Prostate gland (tissue), 2 donors: Measurements from ENCODE around the gene RAB3GAP2. TPM values are rescaled to one million over a fixed set of nuclear protein-coding genes. Genes with fewer than 3 reads are reported as not detected.
A peak's percentile ranks its signal among the peaks of the same experiment; 100 is the strongest.

ENCODE experiments used
- DNase-seq: peaks from one replicate; pipeline ENCODE4 v3.0.0-alpha.2; 2019; ENCODE audit warnings: low spot score
- H3K27ac ChIP-seq, 2 donors: fragments of 200-600 bp; sonication (generic); 2 replicates each; pipeline ENCODE4 v1.5.1; 2017 to 2019
- H3K27me3 ChIP-seq: fragments of 200-600 bp; sonication (generic); replicated peaks from 2 replicates; pipeline ENCODE4 v1.5.1; 2019; ENCODE audit not compliant: insufficient read depth
- H3K36me3 ChIP-seq, 2 donors: fragments of 200-600 bp; sonication (generic); 1 replicate in 1 of 2; 2 replicates in 1 of 2; pipeline versions ENCODE4 v1.5.1 to v1.8.1; 2017 to 2019
- H3K4me1 ChIP-seq: fragments of 200-600 bp; sonication (generic); replicated peaks from 2 replicates; pipeline ENCODE4 v1.5.1; 2019
- H3K4me3 ChIP-seq, 2 donors: fragments of 200-600 bp; sonication (generic); 2 replicates each; pipeline ENCODE4 v1.5.1; 2017 to 2019
- H3K9me3 ChIP-seq: fragments of 200-600 bp; sonication (generic); 2 replicates; pipeline ENCODE4 v1.5.1; 2017
- CTCF ChIP-seq, 4 experiments: fragments of 200-600 bp in 2 of 4; fragments of 450-650 bp in 2 of 4; sonication (generic) in 2 of 4; IDR thresholded peaks; 1 replicate in 3 of 4; 2 replicates in 1 of 4; pipeline ENCODE4 v1.5.1; 2016 to 2019; ENCODE audit warnings: antibody characterized with exemption in 4 of 4, mild to moderate bottlenecking in 2 of 4, moderate library complexity in 2 of 4
- POLR2A ChIP-seq: fragments of 450-650 bp; IDR thresholded peaks from one replicate; pipeline ENCODE4 v1.6.1; 2016; ENCODE audit warnings: antibody characterized with exemption, mild to moderate bottlenecking
- POLR2AphosphoS5 ChIP-seq: sonication (generic); formaldehyde crosslinking; IDR thresholded peaks from one replicate; pipeline ENCODE4 v1.6.1; 2017; ENCODE audit warnings: antibody characterized with exemption
- WGBS: methylation state at CpG from one replicate; pipeline ENCODE4 v1.1.5; 2018; 5-methylcytosine and 5-hydroxymethylcytosine counted together
- intact Hi-C: fragments of 100-400 bp; cut with DNase I; formaldehyde crosslinking; loops from one replicate; pipeline ENCODE4 v1.14.2; 2022
- total RNA-seq, 2 donors: library from RNA; depleted of rRNA; stranded (reverse); fragments of >200 nt; gene quantifications; one replicate each; pipeline ENCODE4 v1.1.0, GENCODE V29; 2016

RAB3GAP2 gene
- total RNA-seq, 2 donors from 2014 or later, result 17.6 to 20.7 TPM

GRCh38 chr1:220287129-220287528 lies 14.9 kb upstream of the RAB3GAP2 start:
- intact Hi-C loops, result no loop called here

DNA sequence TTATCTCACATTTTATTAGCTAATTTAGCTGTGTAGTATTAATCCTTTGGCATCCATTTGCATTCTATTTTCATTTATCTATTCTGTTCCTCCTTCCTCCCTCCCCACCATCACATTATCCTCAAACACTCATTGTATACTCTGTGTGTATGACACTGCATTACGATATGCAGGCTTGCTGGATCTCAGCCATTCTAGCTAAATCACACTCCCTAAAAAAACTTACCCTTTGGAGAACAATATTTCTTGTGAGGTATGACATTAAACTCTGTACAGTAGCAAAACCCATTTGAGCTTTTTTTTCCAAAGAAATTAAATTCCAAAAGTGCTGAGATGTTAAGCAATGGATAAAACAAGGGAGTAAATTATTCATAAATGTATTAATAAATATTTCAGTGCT lies 11.4 kb upstream of the RAB3GAP2 start:
- Histone ChIP-seq H3K27me3 (no peaks in the 10 kb centered on the region), H3K27ac (no peak overlapping the region), H3K9me3 (no peaks in the 10 kb centered on the region), H3K4me1 (no peaks in the 10 kb centered on the region), H3K36me3 (no peaks in the 10 kb centered on the region), H3K4me3 (no peak overlapping the region)
- TF ChIP-seq POLR2A (no peak), CTCF (IDR thresholded peaks at IDR 0.05) (no peak), POLR2AphosphoS5 (no peak)
- no peak for DNase-seq
- WGBS, result 39% methylated on average over 1 of the region's 1 CpG
- intact Hi-C loops, result no loop called here

More at GRCh38 chr1:220287129-220287528, 14.9 kb upstream of the RAB3GAP2 start:
- Histone ChIP-seq H3K27ac (no peak overlapping the region), H3K4me3 (no peak overlapping the region), H3K27me3 (no peaks in the 10 kb centered on the region), H3K36me3 (no peaks in the 10 kb centered on the region), H3K4me1 (no peaks in the 10 kb centered on the region), H3K9me3 (no peaks in the 10 kb centered on the region)
- no peak for DNase-seq
- WGBS, result 95% methylated on average over 8 of the region's 8 CpGs
- no peak for TF ChIP-seq POLR2A
- no peak for TF ChIP-seq POLR2AphosphoS5
- TF ChIP-seq CTCF (IDR thresholded peaks at IDR 0.05), result no peak

GRCh38 chr1:220281159-220281574 lies 8.9 kb upstream of the RAB3GAP2 start:
- no peak for DNase-seq
- Histone ChIP-seq H3K36me3 (no peaks in the 10 kb centered on the region), H3K4me1 (no peaks in the 10 kb centered on the region), H3K9me3 (no peaks in the 10 kb centered on the region), H3K27me3 (no peaks in the 10 kb centered on the region), H3K27ac (no peak overlapping the region), H3K4me3 (no peak overlapping the region)
- WGBS, result 92% methylated on average over 2 of the region's 2 CpGs
- intact Hi-C loops, result no loop called here
- peak in 1 of 4 experiments; percentile 7 for TF ChIP-seq CTCF (IDR thresholded peaks at IDR 0.05)
- no peak for TF ChIP-seq POLR2A
- TF ChIP-seq POLR2AphosphoS5, result no peak

DNA sequence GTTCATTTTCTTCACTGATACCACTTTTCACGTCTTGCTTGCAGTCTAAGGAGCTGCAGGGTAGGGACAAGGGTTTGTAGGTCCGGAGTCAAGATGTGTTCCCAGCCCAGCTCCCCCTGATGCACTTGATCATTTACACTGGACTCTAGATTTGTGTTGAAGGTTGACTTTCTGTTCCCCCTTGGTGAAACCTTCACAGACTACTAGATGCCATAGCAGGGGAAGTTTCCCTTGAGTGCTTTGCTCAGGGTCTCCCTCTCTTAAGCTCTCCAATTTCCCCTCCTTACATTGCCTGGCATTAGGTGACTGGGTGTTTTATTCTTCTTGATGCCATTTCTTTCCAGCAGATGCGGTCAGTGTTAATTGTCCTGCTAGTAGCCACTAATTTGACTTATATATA lies 8.0 kb upstream of the RAB3GAP2 start:
- WGBS, result 91% methylated on average over 3 of the region's 3 CpGs
- H3K9me3 ChIP-seq, result no peaks in the 10 kb centered on the region
- no peaks in the 10 kb centered on the region for H3K36me3 ChIP-seq
- intact Hi-C loops, result no loop called here
- H3K4me3 ChIP-seq, result no peak overlapping the region
- no peaks in the 10 kb centered on the region for H3K27me3 ChIP-seq
- H3K4me1 ChIP-seq, result no peaks in the 10 kb centered on the region
- no peak overlapping the region for H3K27ac ChIP-seq
- TF ChIP-seq CTCF (IDR thresholded peaks at IDR 0.05), result no peak
- no peak for TF ChIP-seq POLR2AphosphoS5
- no peak for TF ChIP-seq POLR2A
- DNase-seq, result no peak

- WGBS, result 73% methylated on average over 3 of the region's 3 CpGs
- no peak for TF ChIP-seq POLR2AphosphoS5
- TF ChIP-seq POLR2A, result no peak
- TF ChIP-seq CTCF (IDR thresholded peaks at IDR 0.05), result no peak
- Histone ChIP-seq H3K27me3 (no peaks in the 10 kb centered on the region), H3K27ac (no peak overlapping the region), H3K36me3 (no peaks in the 10 kb centered on the region), H3K4me1 (no peaks in the 10 kb centered on the region), H3K9me3 (no peaks in the 10 kb centered on the region), H3K4me3 (no peak overlapping the region)
- DNase-seq, result no peak
- intact Hi-C loops, result loop anchor here (10.0 kb wide), 1 partner anchor 496 kb away; no protein-coding TSS in a partner anchor
These were observed 6.7 kb upstream of the RAB3GAP2 start for GRCh38 chr1:220278991-220279390.
